SK-N-SH treated with all-trans-retinoic acid at 6 μM for 48 hours (cell line): ENCODE results near the gene GPAT2.
"Not testable (repeated sequence)": the region's sequence is repeated elsewhere in the genome, so short reads cannot be mapped to it uniquely, and the experiment has no call there.

Experiments used
- ARNTL ChIP-seq: fragments of 450-650 bp; formaldehyde crosslinking; IDR thresholded peaks from 2 replicates; pipeline ENCODE4 v1.5.0; 2020; ENCODE audit warnings: low read depth, mild to moderate bottlenecking, moderate library complexity, borderline replicate concordance
- BACH2 ChIP-seq: fragments of 250-450 bp; sonication (Bioruptor Pico); IDR thresholded peaks from 2 replicates; pipeline ENCODE4 v1.9.0; 2021; ENCODE audit warnings: mild to moderate bottlenecking, borderline replicate concordance
- ESRRG ChIP-seq: fragments of 250-450 bp; sonication (Bioruptor Pico); IDR thresholded peaks from 2 replicates; pipeline ENCODE4 v1.6.1; 2021; ENCODE audit warnings: mild to moderate bottlenecking
- PPARA ChIP-seq: fragments of 250-450 bp; sonication (Bioruptor Pico); IDR thresholded peaks from 2 replicates; pipeline ENCODE4 v1.5.0; 2020; ENCODE audit warnings: mild to moderate bottlenecking, borderline replicate concordance
- RARB ChIP-seq: fragments of 250-450 bp; sonication (Bioruptor Pico); IDR thresholded peaks from 2 replicates; pipeline ENCODE4 v1.8.0; 2021; ENCODE audit warnings: mild to moderate bottlenecking, moderate library complexity
- SNAI2 ChIP-seq: fragments of 250-450 bp; sonication (Bioruptor Pico); IDR thresholded peaks from 2 replicates; pipeline ENCODE4 v1.5.0; 2020; ENCODE audit warnings: mild to moderate bottlenecking, moderate library complexity
- TOX ChIP-seq: fragments of 250-450 bp; sonication (Bioruptor Pico); IDR thresholded peaks from 2 replicates; pipeline ENCODE4 v1.8.0; 2021; ENCODE audit warnings: mild to moderate bottlenecking, moderate library complexity, borderline replicate concordance
- ZC3H10 ChIP-seq: fragments of 250-450 bp; sonication (Bioruptor Pico); IDR thresholded peaks from 2 replicates; pipeline ENCODE4 v1.5.1; 2021; ENCODE audit warnings: mild to moderate bottlenecking, moderate library complexity
- ZFP3 ChIP-seq: fragments of 250-450 bp; sonication (Bioruptor Pico); IDR thresholded peaks from 2 replicates; pipeline ENCODE4 v1.5.0; 2020; ENCODE audit warnings: mild to moderate bottlenecking, moderate library complexity
- ZNF70 ChIP-seq: fragments of 450-650 bp; formaldehyde crosslinking; IDR thresholded peaks from 2 replicates; pipeline ENCODE4 v1.5.0; 2020; ENCODE audit warnings: mild to moderate bottlenecking, moderate library complexity
- TF ChIP-seq, protein P1 (sequence below): fragments of 250-450 bp; sonication (Bioruptor Pico); IDR thresholded peaks from 2 replicates; pipeline ENCODE4 v1.8.0; 2020; ENCODE audit warnings: mild to moderate bottlenecking, moderate library complexity, borderline replicate concordance
- TF ChIP-seq, protein P2 (sequence below): fragments of 250-450 bp; sonication (Bioruptor Pico); IDR thresholded peaks from 2 replicates; pipeline ENCODE4 v1.5.1; 2020; ENCODE audit warnings: low read depth, mild to moderate bottlenecking, moderate library complexity
- TF ChIP-seq, protein P3 (sequence below): fragments of 250-450 bp; sonication (Bioruptor Pico); IDR thresholded peaks from 2 replicates; pipeline ENCODE4 v1.5.0; 2020; ENCODE audit warnings: mild to moderate bottlenecking, moderate library complexity

DNA sequence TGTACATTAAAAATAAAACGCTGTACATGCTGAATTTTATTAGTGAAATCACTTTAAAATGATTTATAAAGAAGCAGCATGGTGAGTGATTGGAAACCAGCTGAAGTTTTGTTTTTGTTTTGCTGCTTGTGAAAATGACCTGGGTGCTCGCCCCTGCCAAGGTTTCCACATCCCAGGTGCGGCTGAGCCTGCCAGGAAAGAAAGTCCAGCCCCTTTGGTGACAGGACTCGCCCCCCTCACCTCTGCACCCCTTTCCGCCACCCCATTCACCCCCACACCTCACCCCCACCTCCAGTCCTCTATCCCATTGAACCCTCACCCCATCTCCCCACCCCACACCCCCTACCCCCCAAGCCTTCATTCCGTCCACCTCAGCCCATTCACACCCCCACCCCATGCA is 43.8 kb downstream of the GPAT2 start:
- TF ChIP-seq ZFP3 (CRISPR knock-in tag); RARB; ARNTL (CRISPR knock-in tag); SNAI2 (CRISPR knock-in tag); PPARA (CRISPR knock-in tag); ESRRG (CRISPR knock-in tag); ZNF70; TOX; ZC3H10; BACH2 (CRISPR knock-in tag): not testable (repeated sequence)
- TF ChIP-seq, protein P1, sequence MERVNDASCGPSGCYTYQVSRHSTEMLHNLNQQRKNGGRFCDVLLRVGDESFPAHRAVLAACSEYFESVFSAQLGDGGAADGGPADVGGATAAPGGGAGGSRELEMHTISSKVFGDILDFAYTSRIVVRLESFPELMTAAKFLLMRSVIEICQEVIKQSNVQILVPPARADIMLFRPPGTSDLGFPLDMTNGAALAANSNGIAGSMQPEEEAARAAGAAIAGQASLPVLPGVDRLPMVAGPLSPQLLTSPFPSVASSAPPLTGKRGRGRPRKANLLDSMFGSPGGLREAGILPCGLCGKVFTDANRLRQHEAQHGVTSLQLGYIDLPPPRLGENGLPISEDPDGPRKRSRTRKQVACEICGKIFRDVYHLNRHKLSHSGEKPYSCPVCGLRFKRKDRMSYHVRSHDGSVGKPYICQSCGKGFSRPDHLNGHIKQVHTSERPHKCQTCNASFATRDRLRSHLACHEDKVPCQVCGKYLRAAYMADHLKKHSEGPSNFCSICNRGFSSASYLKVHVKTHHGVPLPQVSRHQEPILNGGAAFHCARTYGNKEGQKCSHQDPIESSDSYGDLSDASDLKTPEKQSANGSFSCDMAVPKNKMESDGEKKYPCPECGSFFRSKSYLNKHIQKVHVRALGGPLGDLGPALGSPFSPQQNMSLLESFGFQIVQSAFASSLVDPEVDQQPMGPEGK (CRISPR knock-in tag): not testable (repeated sequence)
- TF ChIP-seq, protein P2, sequence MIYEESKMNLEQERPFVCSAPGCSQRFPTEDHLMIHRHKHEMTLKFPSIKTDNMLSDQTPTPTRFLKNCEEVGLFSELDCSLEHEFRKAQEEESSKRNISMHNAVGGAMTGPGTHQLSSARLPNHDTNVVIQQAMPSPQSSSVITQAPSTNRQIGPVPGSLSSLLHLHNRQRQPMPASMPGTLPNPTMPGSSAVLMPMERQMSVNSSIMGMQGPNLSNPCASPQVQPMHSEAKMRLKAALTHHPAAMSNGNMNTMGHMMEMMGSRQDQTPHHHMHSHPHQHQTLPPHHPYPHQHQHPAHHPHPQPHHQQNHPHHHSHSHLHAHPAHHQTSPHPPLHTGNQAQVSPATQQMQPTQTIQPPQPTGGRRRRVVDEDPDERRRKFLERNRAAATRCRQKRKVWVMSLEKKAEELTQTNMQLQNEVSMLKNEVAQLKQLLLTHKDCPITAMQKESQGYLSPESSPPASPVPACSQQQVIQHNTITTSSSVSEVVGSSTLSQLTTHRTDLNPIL (CRISPR knock-in tag): not testable (repeated sequence)
- TF ChIP-seq, protein P3, sequence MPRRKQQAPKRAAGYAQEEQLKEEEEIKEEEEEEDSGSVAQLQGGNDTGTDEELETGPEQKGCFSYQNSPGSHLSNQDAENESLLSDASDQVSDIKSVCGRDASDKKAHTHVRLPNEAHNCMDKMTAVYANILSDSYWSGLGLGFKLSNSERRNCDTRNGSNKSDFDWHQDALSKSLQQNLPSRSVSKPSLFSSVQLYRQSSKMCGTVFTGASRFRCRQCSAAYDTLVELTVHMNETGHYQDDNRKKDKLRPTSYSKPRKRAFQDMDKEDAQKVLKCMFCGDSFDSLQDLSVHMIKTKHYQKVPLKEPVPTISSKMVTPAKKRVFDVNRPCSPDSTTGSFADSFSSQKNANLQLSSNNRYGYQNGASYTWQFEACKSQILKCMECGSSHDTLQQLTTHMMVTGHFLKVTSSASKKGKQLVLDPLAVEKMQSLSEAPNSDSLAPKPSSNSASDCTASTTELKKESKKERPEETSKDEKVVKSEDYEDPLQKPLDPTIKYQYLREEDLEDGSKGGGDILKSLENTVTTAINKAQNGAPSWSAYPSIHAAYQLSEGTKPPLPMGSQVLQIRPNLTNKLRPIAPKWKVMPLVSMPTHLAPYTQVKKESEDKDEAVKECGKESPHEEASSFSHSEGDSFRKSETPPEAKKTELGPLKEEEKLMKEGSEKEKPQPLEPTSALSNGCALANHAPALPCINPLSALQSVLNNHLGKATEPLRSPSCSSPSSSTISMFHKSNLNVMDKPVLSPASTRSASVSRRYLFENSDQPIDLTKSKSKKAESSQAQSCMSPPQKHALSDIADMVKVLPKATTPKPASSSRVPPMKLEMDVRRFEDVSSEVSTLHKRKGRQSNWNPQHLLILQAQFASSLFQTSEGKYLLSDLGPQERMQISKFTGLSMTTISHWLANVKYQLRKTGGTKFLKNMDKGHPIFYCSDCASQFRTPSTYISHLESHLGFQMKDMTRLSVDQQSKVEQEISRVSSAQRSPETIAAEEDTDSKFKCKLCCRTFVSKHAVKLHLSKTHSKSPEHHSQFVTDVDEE (CRISPR knock-in tag): not testable (repeated sequence)
